ENCODE results near the gene KCP.

- TF ChIP-seq EZH2 (IDR thresholded peaks at IDR 0.05) (no peak), POLR2AphosphoS5 (IDR thresholded peaks at IDR 0.05; ENCODE audit: borderline replicate concordance, low read depth, low read length) (no peak)
Observed at GRCh38 chr7:128839751-128840177, 70.7 kb downstream of the KCP start.
